Suprapubic skin (tissue), 3 donors: ENCODE data around the gene C1orf21.

Experiments used
- EP300 ChIP-seq: sonication (generic); formaldehyde crosslinking; IDR thresholded peaks from one replicate; pipeline ENCODE4 v1.6.1; 2017; ENCODE audit warnings: antibody characterized with exemption
- TF ChIP-seq, protein P1 (sequence below), 2 donors: fragments of 200-600 bp in 1 of 2; fragments of 450-650 bp in 1 of 2; sonication (generic) in 1 of 2; IDR thresholded peaks; one replicate each; pipeline ENCODE4 v1.5.1; 2016 to 2019; ENCODE audit warnings: antibody characterized with exemption in 2 of 2, mild to moderate bottlenecking in 1 of 2, moderate library complexity in 1 of 2

- TF ChIP-seq, protein P1, sequence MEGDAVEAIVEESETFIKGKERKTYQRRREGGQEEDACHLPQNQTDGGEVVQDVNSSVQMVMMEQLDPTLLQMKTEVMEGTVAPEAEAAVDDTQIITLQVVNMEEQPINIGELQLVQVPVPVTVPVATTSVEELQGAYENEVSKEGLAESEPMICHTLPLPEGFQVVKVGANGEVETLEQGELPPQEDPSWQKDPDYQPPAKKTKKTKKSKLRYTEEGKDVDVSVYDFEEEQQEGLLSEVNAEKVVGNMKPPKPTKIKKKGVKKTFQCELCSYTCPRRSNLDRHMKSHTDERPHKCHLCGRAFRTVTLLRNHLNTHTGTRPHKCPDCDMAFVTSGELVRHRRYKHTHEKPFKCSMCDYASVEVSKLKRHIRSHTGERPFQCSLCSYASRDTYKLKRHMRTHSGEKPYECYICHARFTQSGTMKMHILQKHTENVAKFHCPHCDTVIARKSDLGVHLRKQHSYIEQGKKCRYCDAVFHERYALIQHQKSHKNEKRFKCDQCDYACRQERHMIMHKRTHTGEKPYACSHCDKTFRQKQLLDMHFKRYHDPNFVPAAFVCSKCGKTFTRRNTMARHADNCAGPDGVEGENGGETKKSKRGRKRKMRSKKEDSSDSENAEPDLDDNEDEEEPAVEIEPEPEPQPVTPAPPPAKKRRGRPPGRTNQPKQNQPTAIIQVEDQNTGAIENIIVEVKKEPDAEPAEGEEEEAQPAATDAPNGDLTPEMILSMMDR (IDR thresholded peaks at IDR 0.05) = no peak
- no peak for TF ChIP-seq EP300
Measured at GRCh38 chr1:184512724-184513123, 125.9 kb downstream of the C1orf21 start.
